ENCODE data around the gene MPRIP. TPM values are rescaled to one million over a fixed set of nuclear protein-coding genes. Genes with fewer than 3 reads are reported as not detected.

The MPRIP gene
- total RNA-seq, 1 experiment from 2014 or later: 258 TPM

DNA sequence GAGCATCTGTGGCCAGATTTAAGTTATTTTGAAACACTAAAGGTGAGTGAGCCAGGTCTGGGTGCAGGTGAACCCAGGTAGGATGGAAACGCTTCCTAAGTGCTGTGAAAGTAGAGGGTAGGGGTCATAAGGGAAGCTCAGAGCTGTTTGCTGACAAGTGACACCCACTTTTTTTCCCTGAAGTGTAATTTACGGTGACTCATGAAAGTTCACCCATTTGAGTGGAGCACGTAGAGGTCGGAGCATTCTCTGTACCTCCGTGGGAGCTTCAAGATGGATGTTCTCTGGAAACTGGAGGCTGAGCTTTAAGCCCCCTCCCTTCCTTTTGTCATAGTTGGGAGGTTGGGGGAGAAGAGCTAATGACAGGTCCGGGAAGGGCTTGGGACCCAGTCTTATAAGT, 44.3 kb downstream of the MPRIP start:
- Histone ChIP-seq H3K4me2 (ENCODE audit: low read length) (no peak overlapping the region), H3K9me3 (ENCODE audit: control insufficient read depth in 1 of 2, insufficient read depth in 1 of 2, low read depth in 1 of 2, low read length in 2 of 2) (no peaks in the 10 kb centered on the region), H3K9me2 (ENCODE audit: insufficient read depth) (no peaks in the 10 kb centered on the region), H3K36me3 (ENCODE audit: control insufficient read depth in 1 of 2, insufficient read depth in 2 of 2, low read length in 2 of 2) (peaks cover 0 to 14% of the 10 kb centered on the region in 2 experiments; a peak in 1 of 4 replicates), H2AFZ (ENCODE audit: low read depth, low read length, poor library complexity, severe bottlenecking) (no peak overlapping the region), H3K4me3 (replicated peaks in 1 of 2; ENCODE audit: low read depth in 1 of 2, low read length in 2 of 2) (no peak overlapping the region), H4K20me1 (ENCODE audit: insufficient read depth) (peaks cover 3% of the 10 kb centered on the region; the same call in 1 of the 2 replicates), H3K27me3 (ENCODE audit: insufficient read depth, low read length) (no peaks in the 10 kb centered on the region), H3K4me1 (ENCODE audit: control insufficient read depth in 1 of 2, insufficient read depth in 2 of 2, low read length in 2 of 2) (peaks cover 8 to 31% of the 10 kb centered on the region in 2 experiments), H3K79me2 (ENCODE audit: insufficient read depth, low read length) (peaks cover 87% of the 10 kb centered on the region), H3K27ac (ENCODE audit: low read depth, low read length) (no peak overlapping the region), H3K9ac (ENCODE audit: low read length) (no peak overlapping the region)
- ChIA-PET CTCF (no interaction called here), RAD21 (ENCODE audit: low non-redundant PET in 1 of 2, low total read pairs in 2 of 2, uncharacterized antibody in 2 of 2, unreplicated experiment in 2 of 2) (no interaction called here), POLR2A (no interaction called here)
- BruUV-seq (replicated peaks): no TSS peak
- DNase-seq (ENCODE audit: low read depth, low spot score) (no peak), ATAC-seq (no peak)
- TF ChIP-seq YY1 (IDR thresholded peaks at IDR 0.05; ENCODE audit: extremely low read depth, insufficient replicate concordance, low read depth, low read length): no peak
- no peak for TF ChIP-seq POLR2A (IDR thresholded peaks at IDR 0.05; ENCODE audit: borderline replicate concordance, extremely low read depth, insufficient read depth, insufficient read length)
- TF ChIP-seq CBX3 (IDR thresholded peaks at IDR 0.05; ENCODE audit: low read depth): no peak
- TF ChIP-seq, protein P1, sequence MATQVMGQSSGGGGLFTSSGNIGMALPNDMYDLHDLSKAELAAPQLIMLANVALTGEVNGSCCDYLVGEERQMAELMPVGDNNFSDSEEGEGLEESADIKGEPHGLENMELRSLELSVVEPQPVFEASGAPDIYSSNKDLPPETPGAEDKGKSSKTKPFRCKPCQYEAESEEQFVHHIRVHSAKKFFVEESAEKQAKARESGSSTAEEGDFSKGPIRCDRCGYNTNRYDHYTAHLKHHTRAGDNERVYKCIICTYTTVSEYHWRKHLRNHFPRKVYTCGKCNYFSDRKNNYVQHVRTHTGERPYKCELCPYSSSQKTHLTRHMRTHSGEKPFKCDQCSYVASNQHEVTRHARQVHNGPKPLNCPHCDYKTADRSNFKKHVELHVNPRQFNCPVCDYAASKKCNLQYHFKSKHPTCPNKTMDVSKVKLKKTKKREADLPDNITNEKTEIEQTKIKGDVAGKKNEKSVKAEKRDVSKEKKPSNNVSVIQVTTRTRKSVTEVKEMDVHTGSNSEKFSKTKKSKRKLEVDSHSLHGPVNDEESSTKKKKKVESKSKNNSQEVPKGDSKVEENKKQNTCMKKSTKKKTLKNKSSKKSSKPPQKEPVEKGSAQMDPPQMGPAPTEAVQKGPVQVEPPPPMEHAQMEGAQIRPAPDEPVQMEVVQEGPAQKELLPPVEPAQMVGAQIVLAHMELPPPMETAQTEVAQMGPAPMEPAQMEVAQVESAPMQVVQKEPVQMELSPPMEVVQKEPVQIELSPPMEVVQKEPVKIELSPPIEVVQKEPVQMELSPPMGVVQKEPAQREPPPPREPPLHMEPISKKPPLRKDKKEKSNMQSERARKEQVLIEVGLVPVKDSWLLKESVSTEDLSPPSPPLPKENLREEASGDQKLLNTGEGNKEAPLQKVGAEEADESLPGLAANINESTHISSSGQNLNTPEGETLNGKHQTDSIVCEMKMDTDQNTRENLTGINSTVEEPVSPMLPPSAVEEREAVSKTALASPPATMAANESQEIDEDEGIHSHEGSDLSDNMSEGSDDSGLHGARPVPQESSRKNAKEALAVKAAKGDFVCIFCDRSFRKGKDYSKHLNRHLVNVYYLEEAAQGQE (IDR thresholded peaks at IDR 0.05; ENCODE audit: low read depth): no peak
- no peak for TF ChIP-seq ZFX (IDR thresholded peaks at IDR 0.05)
- no peak for TF ChIP-seq CEBPB (IDR thresholded peaks at IDR 0.05; ENCODE audit: low read depth)
- TF ChIP-seq TCF7L2 (IDR thresholded peaks at IDR 0.05; ENCODE audit: borderline replicate concordance, extremely low read depth, insufficient read depth, insufficient read length): no peak
- TF ChIP-seq, protein P2, sequence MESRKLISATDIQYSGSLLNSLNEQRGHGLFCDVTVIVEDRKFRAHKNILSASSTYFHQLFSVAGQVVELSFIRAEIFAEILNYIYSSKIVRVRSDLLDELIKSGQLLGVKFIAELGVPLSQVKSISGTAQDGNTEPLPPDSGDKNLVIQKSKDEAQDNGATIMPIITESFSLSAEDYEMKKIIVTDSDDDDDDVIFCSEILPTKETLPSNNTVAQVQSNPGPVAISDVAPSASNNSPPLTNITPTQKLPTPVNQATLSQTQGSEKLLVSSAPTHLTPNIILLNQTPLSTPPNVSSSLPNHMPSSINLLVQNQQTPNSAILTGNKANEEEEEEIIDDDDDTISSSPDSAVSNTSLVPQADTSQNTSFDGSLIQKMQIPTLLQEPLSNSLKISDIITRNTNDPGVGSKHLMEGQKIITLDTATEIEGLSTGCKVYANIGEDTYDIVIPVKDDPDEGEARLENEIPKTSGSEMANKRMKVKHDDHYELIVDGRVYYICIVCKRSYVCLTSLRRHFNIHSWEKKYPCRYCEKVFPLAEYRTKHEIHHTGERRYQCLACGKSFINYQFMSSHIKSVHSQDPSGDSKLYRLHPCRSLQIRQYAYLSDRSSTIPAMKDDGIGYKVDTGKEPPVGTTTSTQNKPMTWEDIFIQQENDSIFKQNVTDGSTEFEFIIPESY (IDR thresholded peaks at IDR 0.05; ENCODE audit: extremely low read depth, insufficient replicate concordance, low read length): no peak
- TF ChIP-seq, protein P3, sequence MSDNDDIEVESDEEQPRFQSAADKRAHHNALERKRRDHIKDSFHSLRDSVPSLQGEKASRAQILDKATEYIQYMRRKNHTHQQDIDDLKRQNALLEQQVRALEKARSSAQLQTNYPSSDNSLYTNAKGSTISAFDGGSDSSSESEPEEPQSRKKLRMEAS (IDR thresholded peaks at IDR 0.05): no peak
- TF ChIP-seq EZH2phosphoT487 (IDR thresholded peaks at IDR 0.05; ENCODE audit: borderline replicate concordance): no peak
- no peak for TF ChIP-seq SP1 (IDR thresholded peaks at IDR 0.05; ENCODE audit: low read depth)
- TF ChIP-seq EGR1 (IDR thresholded peaks at IDR 0.05; ENCODE audit: low read depth): no peak
- no peak for TF ChIP-seq POLR2AphosphoS5 (IDR thresholded peaks at IDR 0.05; ENCODE audit: low read depth, low read length)
- TF ChIP-seq, protein P4, sequence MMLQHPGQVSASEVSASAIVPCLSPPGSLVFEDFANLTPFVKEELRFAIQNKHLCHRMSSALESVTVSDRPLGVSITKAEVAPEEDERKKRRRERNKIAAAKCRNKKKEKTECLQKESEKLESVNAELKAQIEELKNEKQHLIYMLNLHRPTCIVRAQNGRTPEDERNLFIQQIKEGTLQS (IDR thresholded peaks at IDR 0.05): no peak
- TF ChIP-seq SRF (IDR thresholded peaks at IDR 0.05; ENCODE audit: low read depth): no peak
- TF ChIP-seq EZH2 (IDR thresholded peaks at IDR 0.05): no peak
- intact Hi-C loops (cut with micrococcal nuclease): no loop called here
